GM10847 (cell line): ENCODE results near the gene DNAJC22.

Source experiments
- POLR2A ChIP-seq: IDR thresholded peaks from 2 replicates; pipeline ENCODE4 v1.6.1; 2011; ENCODE audit not compliant: insufficient read length; ENCODE audit errors: extremely low read depth

DNAJC22 gene

DNA sequence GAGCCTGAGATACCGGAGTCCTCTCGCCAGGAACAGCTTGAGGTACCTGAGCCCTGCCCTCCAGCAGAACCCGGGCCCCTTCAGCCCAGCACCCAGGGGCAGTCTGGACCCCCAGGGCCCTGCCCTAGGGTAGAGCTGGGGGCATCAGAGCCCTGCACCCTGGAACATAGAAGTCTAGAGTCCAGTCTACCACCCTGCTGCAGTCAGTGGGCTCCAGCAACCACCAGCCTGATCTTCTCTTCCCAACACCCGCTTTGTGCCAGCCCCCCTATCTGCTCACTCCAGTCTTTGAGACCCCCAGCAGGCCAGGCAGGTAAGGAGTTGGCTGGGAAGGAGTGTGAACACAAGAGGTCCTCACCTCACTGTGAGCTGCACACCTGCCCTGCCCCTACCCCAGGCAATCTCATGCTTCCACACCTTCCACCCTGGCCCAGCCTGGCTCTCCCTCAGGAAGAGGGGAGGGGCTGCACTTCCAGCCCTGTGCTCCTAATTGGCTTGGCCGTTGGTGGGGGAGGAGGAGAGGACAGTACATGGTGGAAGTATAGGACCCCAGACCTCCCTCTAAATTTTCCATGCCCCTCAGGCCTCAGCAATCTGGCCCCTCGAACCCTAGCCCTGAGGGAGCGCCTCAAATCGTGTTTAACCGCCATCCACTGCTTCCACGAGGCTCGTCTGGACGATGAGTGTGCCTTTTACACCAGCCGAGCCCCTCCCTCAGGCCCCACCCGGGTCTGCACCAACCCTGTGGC is 15.9 kb upstream of the DNAJC22 start:
- no peak for TF ChIP-seq POLR2A

DNA sequence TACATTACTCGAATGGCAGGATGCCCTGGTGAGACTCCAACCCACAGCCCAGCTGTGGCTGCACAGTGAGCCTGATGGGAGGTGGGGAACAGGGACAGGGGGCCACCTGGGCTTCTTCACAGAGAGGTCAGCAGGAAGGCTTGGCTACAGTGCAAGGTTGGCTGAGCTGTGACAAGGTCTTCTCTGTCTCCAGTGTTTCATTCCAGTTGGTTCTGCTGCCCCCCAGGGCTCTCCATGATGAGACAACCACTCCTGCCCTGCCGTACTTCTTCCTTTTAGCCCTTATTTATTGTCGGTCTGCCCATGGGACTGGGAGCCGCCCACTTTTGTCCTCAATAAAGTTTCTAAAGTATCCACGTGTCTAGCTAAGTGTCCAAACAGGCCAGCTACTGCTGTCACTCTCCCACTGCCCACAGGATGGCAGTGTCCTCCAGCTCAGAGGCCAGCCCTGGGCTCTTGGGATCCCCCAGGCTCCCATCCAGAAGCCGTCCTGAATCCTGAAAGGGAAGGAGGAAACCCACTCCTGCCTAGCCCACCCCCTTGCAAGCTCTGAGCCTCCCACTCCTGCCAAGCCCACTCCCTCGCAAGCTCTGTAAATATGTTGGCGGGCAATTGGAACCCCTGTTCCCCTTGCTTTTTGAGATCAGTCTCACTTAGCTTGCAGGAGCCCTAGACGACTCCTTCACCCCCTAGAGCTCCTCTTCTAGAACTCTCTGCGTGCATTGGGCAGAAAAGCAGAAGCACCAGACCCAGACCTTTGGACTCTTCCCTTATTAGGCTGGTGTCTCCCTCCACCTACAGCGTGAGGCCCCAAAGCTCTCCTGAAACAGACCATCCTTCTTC is 15.1 kb upstream of the DNAJC22 start:
- no peak for TF ChIP-seq POLR2A

GRCh38 chr12:49332441-49332861 is 14.2 kb upstream of the DNAJC22 start:
- no peak for TF ChIP-seq POLR2A

DNA sequence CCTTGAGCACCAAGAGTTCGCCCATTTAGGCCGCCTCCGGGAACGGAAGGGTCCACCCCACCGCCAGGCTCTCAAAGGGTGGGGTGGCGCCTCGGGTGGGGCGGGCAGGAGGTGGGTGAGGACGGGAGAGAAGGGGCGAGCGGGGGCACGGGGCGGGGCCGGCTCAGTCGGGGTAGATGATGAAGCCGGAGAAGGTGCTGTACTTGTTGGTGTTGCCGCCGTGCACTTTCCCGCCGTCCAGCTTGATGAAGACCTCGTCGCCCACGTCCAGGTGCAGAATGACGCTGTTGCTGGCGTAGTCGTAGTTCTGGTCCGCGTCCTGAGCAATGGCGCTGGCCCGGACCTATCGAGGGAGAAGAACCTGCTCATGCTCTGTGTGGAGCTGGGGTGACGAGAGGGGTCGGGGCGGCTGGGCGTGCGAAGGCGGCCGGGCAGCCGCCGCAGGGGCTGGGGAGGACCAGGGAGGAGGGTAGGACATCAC is 13.8 kb upstream of the DNAJC22 start:
- no peak for TF ChIP-seq POLR2A

DNA sequence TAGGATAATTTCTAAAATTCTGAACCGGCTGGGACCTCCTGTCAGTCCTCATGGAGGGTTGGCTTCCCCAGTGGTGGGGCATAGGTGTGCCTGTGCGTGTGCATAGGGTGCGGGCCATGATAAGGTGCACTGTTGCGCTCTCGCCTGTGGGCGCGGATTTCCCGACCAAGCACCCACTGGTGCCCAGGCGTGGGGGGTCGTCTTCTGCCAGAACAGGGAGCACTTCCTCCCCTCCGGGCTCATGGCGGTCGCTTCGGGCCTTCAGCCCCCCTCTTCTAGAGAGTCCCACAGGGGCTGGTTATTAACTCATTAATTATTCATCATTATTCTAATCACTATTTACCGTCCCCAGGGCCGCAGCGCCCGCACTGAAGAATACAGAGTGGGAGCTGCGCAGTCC is 12.5 kb upstream of the DNAJC22 start:
- no peak for TF ChIP-seq POLR2A

DNA sequence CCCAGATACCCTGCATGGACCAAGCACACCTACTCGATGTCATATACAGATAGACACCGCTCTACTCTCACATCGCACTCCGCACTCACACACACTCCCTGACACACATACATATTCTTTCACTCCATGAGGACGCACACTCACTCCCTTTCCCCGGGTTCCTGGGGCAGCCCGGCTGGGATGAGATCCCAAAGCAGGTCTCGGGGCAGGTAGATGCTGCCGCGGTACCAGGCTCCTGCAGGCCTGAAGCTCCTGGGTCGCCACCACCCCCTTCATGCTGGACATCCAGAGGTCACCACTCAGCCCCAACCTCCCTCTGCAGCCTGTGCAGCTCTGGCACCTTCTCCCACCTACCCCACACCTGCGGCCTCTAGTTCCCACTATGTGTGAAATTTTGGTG is 12.0 kb upstream of the DNAJC22 start:
- no peak for TF ChIP-seq POLR2A

GRCh38 chr12:49335118-49335954 is 11.4 kb upstream of the DNAJC22 start:
- TF ChIP-seq POLR2A = no peak

GRCh38 chr12:49335955-49336644 is 10.6 kb upstream of the DNAJC22 start:
- no peak for TF ChIP-seq POLR2A

DNA sequence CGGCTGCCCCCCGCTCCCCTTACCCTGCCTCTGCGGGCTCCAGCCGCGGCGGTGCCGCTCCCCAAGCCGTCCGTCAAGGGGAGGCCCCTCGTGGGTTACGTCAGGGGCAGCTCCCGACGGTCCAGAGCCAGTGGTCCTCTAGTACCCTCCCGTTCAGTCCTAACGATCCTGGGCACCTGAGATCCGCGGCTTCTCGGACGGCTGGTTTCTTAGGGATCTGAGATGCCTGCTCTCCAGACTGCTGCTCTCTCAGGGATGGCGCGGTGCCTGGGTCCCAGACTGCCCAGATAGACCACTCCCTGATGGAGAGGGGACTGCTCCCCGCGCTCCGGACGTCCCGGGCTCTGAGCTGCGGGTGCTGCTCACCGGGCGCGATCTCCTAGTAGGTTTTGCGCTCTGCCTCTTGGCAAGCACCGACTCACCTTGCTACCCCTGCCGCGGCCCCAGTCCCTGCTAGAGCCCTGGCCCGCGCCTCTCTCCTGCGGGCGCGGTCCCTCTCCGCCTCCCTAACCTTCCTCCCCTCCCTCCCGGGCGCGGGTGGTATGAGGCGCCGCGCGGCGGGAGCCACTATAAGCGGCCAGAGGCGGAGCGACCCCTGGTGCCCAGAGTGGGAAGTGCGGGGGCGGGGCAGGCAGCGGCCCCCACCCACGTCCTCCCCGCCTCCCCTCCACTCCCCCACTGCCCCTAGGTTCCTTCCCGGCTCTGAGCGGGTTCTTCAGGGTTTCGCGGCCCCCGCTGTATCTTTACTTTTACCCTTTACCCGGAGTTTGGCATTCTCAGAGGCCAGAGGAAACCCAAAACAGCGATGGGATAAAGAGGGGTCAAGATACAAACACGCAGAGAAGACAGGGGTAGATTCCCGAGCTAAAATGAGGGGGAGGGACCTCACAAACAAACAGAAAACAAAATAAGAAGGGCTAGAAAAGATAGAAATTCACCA is 9.8 kb upstream of the DNAJC22 start, which contains the start of gene C1QL4:
C1QL4 (minus strand) TSS at position 544 of the 940 bp plus-strand sequence. CDS start 711 bp downstream, outside the sequence.
- no peak for TF ChIP-seq POLR2A

GRCh38 chr12:49338830-49339463 is 7.7 kb upstream of the DNAJC22 start:
- no peak for TF ChIP-seq POLR2A

DNA sequence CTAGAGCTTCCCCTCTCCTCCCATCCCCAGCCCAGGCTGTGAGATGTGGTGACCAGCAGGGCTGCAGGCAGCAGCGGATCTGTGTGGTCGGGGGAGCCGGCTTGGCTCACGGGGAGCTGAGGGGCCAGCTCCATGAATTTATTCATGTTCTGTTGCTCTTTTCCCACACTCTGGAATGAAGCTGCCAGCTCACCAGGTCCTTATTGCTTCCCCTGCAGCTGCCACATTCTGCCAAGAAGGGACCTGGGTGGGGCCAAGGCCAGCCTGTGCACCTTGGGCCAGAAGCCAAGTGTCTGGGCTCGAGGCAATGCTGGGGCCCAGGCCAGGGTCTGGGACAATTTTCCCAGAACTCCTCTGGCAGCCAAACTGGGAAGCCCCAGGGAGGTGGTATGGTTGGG is 7.2 kb upstream of the DNAJC22 start:
- TF ChIP-seq POLR2A = no peak

DNA sequence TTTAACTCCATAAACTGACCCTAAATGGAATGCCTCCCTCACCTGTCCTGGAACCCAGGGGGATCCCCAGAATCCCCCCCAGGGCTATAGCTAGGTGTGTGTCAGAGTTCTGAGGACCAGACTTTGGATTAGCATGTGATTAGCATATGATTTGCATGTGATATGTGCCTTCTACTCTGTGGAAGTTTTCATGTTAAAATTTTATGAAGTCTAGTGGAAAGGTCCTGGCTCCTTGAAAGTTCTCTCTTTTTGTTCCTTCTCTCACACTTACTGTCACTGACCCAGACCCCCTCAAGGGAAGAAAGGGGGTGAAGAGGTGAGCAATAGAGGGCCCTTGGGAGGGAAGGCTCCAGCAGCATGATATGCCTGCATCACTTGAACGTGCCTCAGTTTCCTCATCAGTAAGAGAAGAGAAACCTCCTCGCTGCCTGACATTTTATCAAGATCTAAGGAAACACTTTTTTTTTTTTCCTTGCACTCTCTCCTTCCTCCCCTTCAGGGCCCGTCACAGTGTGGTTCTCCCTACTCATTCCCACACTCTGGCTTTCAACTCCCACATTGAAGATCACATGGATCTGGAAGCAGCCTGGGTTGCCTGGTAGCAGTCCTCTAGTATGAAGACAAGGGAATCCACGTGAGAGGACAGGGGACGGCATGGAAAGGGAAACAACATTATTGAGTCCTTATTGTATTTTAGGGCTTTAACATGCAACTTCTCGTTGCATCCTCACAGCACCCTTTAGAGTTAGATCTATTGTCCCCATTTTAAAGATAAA is 6.4 kb upstream of the DNAJC22 start:
- TF ChIP-seq POLR2A = no peak
